GM23338 (cell line): ENCODE results near the gene TUBAL3. TPM values are rescaled to one million over a fixed set of nuclear protein-coding genes. Genes with fewer than 3 reads are reported as not detected.

Source experiments
- ATAC-seq: fragments of 200-7000 bp; cut with Tn5 transposase; 3 replicates; pipeline ENCODE4 v1.9.1; 2020
- DNase-seq: peaks from one replicate; pipeline ENCODE4 v3.0.0-alpha.2; 2015; ENCODE audit warnings: low spot score
- H2AFZ ChIP-seq: fragments of 200-600 bp; sonication (generic); 2 replicates; pipeline ENCODE4 v1.8.0; 2016; ENCODE audit warnings: antibody characterized with exemption, mild to moderate bottlenecking, moderate library complexity
- H3F3A ChIP-seq: fragments of 200-600 bp; sonication (generic); replicated peaks from 2 replicates; pipeline ENCODE4 v1.8.0; 2017; ENCODE audit warnings: antibody characterized with exemption, mixed run types, low read depth
- H3K27ac ChIP-seq: fragments of 200-600 bp; sonication (generic); 2 replicates; pipeline ENCODE4 v1.6.1; 2016; ENCODE audit warnings: low read depth
- H3K27me3 ChIP-seq: fragments of 200-600 bp; sonication (generic); 2 replicates; pipeline ENCODE4 v1.8.0; 2016; ENCODE audit warnings: mild to moderate bottlenecking, mixed run types, moderate library complexity; ENCODE audit not compliant: insufficient read depth
- H3K36me3 ChIP-seq: fragments of 200-600 bp; sonication (generic); 2 replicates; pipeline ENCODE4 v1.8.0; 2016; ENCODE audit warnings: mild to moderate bottlenecking; ENCODE audit not compliant: insufficient read depth
- H3K4me1 ChIP-seq: fragments of 200-600 bp; sonication (generic); 2 replicates; pipeline ENCODE4 v1.8.0; 2016; ENCODE audit warnings: mild to moderate bottlenecking, moderate library complexity; ENCODE audit not compliant: insufficient read depth
- H3K4me2 ChIP-seq: fragments of 200-600 bp; sonication (generic); 2 replicates; pipeline ENCODE4 v1.7.1; 2017; ENCODE audit warnings: mixed run types
- H3K4me3 ChIP-seq: fragments of 200-600 bp; sonication (generic); 2 replicates; pipeline ENCODE4 v1.6.1; 2016; ENCODE audit warnings: mixed run types
- H3K79me2 ChIP-seq: fragments of 200-600 bp; sonication (generic); replicated peaks from 2 replicates; pipeline ENCODE4 v1.8.0; 2017; ENCODE audit warnings: mild to moderate bottlenecking; ENCODE audit not compliant: insufficient read depth
- H3K9me2 ChIP-seq: fragments of 200-600 bp; sonication (generic); 2 replicates; pipeline ENCODE4 v1.8.0; 2017; ENCODE audit not compliant: insufficient read depth
- H4K20me1 ChIP-seq: fragments of 200-600 bp; sonication (generic); replicated peaks from 2 replicates; pipeline ENCODE4 v1.8.0; 2017; ENCODE audit warnings: mild to moderate bottlenecking; ENCODE audit not compliant: insufficient read depth
- H3K27ac Mint-ChIP-seq: 2 replicates; pipeline ENCODE4 v1.8.0; 2020; ENCODE audit warnings: inconsistent platforms, mild to moderate bottlenecking, moderate library complexity, mixed read lengths
- H3K27me3 Mint-ChIP-seq: 3 replicates; pipeline ENCODE4 v1.8.0; 2022; ENCODE audit warnings: low read depth, mild to moderate bottlenecking, moderate library complexity, mixed read lengths, inconsistent platforms; ENCODE audit not compliant: insufficient read depth, poor library complexity
- H3K36me3 Mint-ChIP-seq: 3 replicates; pipeline ENCODE4 v1.8.0; 2021; ENCODE audit warnings: low read depth, mild to moderate bottlenecking, inconsistent platforms, moderate library complexity, mixed read lengths
- H3K4me1 Mint-ChIP-seq: 3 replicates; pipeline ENCODE4 v1.8.0; 2020; ENCODE audit warnings: mild to moderate bottlenecking, inconsistent platforms, mixed read lengths
- H3K4me3 Mint-ChIP-seq: 3 replicates; pipeline ENCODE4 v1.8.0; 2021; ENCODE audit warnings: moderate library complexity, mild to moderate bottlenecking, inconsistent platforms, mixed read lengths
- H3K9me3 Mint-ChIP-seq: 3 replicates; pipeline ENCODE4 v1.8.0; 2020; ENCODE audit warnings: moderate library complexity, mild to moderate bottlenecking, inconsistent platforms, mixed read lengths
- CREB1 ChIP-seq: fragments of 250-450 bp; sonication (Bioruptor Pico); IDR thresholded peaks from 2 replicates; pipeline ENCODE4 v1.5.0; 2020; ENCODE audit warnings: low read depth, mild to moderate bottlenecking, moderate library complexity
- CTCF ChIP-seq, 2 experiments: fragments of 200-600 bp in 1 of 2; sonication (generic) in 1 of 2; conservative IDR thresholded peaks; 2 replicates each; pipeline versions ENCODE4 v1.5.1 to v1.6.1; 2016 to 2017; ENCODE audit warnings: antibody characterized with exemption in 2 of 2, low read depth in 2 of 2, mild to moderate bottlenecking in 2 of 2, moderate library complexity in 1 of 2
- ETS1 ChIP-seq: IDR thresholded peaks from 2 replicates; pipeline ENCODE4 v1.6.1; 2016; ENCODE audit warnings: antibody characterized with exemption
- EZH2 ChIP-seq: fragments of 200-600 bp; sonication (generic); IDR thresholded peaks from one replicate; pipeline ENCODE4 v1.8.0; 2017; ENCODE audit warnings: antibody characterized with exemption, mild to moderate bottlenecking, low read depth; ENCODE audit not compliant: unreplicated experiment
- EZH2phosphoT487 ChIP-seq: fragments of 200-600 bp; sonication (generic); IDR thresholded peaks from one replicate; pipeline ENCODE4 v1.8.1; 2018; ENCODE audit warnings: antibody characterized with exemption; ENCODE audit not compliant: unreplicated experiment
- JUNB ChIP-seq: IDR thresholded peaks from one replicate; pipeline ENCODE4 v1.6.1; 2016; ENCODE audit warnings: antibody characterized with exemption; ENCODE audit not compliant: unreplicated experiment
- NANOG ChIP-seq: IDR thresholded peaks from 2 replicates; pipeline ENCODE4 v1.6.1; 2016; ENCODE audit warnings: antibody characterized with exemption, borderline replicate concordance
- POLR2AphosphoS5 ChIP-seq: IDR thresholded peaks from 2 replicates; pipeline ENCODE4 v1.6.1; 2016; ENCODE audit warnings: antibody characterized with exemption, low read depth
- REST ChIP-seq: IDR thresholded peaks from one replicate; pipeline ENCODE4 v1.6.1; 2018; ENCODE audit warnings: antibody characterized with exemption; ENCODE audit not compliant: unreplicated experiment
- STAT1 ChIP-seq: IDR thresholded peaks from one replicate; pipeline ENCODE4 v1.6.1; 2016; ENCODE audit warnings: antibody characterized with exemption; ENCODE audit not compliant: unreplicated experiment
- ZNF114 ChIP-seq: fragments of 250-450 bp; sonication (Bioruptor Pico); IDR thresholded peaks from 2 replicates; pipeline ENCODE4 v1.5.0; 2020; ENCODE audit warnings: mild to moderate bottlenecking, moderate library complexity
- ZNF331 ChIP-seq: fragments of 250-450 bp; sonication (Bioruptor Pico); IDR thresholded peaks from 2 replicates; pipeline ENCODE4 v1.5.0; 2020; ENCODE audit warnings: low read depth, mild to moderate bottlenecking, moderate library complexity
- ZNF462 ChIP-seq: fragments of 250-450 bp; sonication (Bioruptor Pico); IDR thresholded peaks from 2 replicates; pipeline ENCODE4 v1.5.0; 2020; ENCODE audit warnings: mild to moderate bottlenecking, moderate library complexity
- polyA plus RNA-seq: library from polyadenylated mRNA; unstranded; fragments of >200 nt; fragmentation: Nextera tagmentation; extraction: Ambion mirVana; gene quantifications from 2 replicates; pipeline ENCODE4 v1.2.1, GENCODE V29; 2016
- total RNA-seq: library from RNA; depleted of rRNA; stranded (reverse); fragments of >200 nt; shearing (Covaris generic); gene quantifications from 2 replicates; pipeline ENCODE4 v1.2.3, GENCODE V29; 2014

TUBAL3 gene
- total and polyA plus RNA-seq, 2 experiments from 2014 or later: not detected

GRCh38 chr10:5449227-5449626 lies 44.6 kb upstream of the TUBAL3 start:
- no peaks in the 10 kb centered on the region for H3K27me3 Mint-ChIP-seq
- no peak overlapping the region for H2AFZ ChIP-seq
- DNase-seq: no peak
- peaks cover 26% of the 10 kb centered on the region for H3K36me3 Mint-ChIP-seq
- peaks cover 55% of the 10 kb centered on the region for H3K79me2 ChIP-seq
- peaks cover 28% of the 10 kb centered on the region; the same call in 2 of the 3 replicates for H3K4me1 Mint-ChIP-seq
- TF ChIP-seq ZNF462 (CRISPR knock-in tag) (no peak), POLR2AphosphoS5 (no peak), NANOG (no peak), EZH2phosphoT487 (no peak), ZNF114 (CRISPR knock-in tag) (no peak), ETS1 (no peak), CREB1 (CRISPR knock-in tag) (no peak), ZNF331 (no peak), STAT1 (no peak), REST (no peak), JUNB (no peak), CTCF (conservative IDR thresholded peaks at IDR 0.05; ENCODE audit: low read depth in 2 of 2) (no peak), EZH2 (no peak)
- H3K4me1 ChIP-seq: peaks cover 38% of the 10 kb centered on the region
- H3K4me2 ChIP-seq: peak overlapping the region; percentile 70
- peak overlapping the region; percentile 51 for H3K4me3 Mint-ChIP-seq
- no peaks in the 10 kb centered on the region for H3K9me3 Mint-ChIP-seq
- peak overlapping the region; percentile 55 for H3K4me3 ChIP-seq
- no peaks in the 10 kb centered on the region for H3K9me2 ChIP-seq
- H4K20me1 ChIP-seq: no peaks in the 10 kb centered on the region; the same call in 1 of the 2 replicates
- H3K27ac ChIP-seq: no peak overlapping the region; the same call in 1 of the 2 replicates
- ATAC-seq: no peak
- H3K27me3 ChIP-seq: no peaks in the 10 kb centered on the region
- no peaks in the 10 kb centered on the region for H3F3A ChIP-seq
- peaks cover 22% of the 10 kb centered on the region for H3K36me3 ChIP-seq
- H3K27ac Mint-ChIP-seq: no peak overlapping the region
